ENCODE results near the gene IL20RB.

GRCh38 chr3:137041686-137042085 lies 83.9 kb downstream of the IL20RB start:
- TF ChIP-seq ZNF629 (tag by site-specific recombination; IDR thresholded peaks at IDR 0.05) (no peak), ZBTB17 (tag by site-specific recombination; IDR thresholded peaks at IDR 0.05) (no peak), ZNF302 (tag by site-specific recombination; IDR thresholded peaks at IDR 0.05; ENCODE audit: low read depth) (no peak)
- TF ChIP-seq, protein P1, sequence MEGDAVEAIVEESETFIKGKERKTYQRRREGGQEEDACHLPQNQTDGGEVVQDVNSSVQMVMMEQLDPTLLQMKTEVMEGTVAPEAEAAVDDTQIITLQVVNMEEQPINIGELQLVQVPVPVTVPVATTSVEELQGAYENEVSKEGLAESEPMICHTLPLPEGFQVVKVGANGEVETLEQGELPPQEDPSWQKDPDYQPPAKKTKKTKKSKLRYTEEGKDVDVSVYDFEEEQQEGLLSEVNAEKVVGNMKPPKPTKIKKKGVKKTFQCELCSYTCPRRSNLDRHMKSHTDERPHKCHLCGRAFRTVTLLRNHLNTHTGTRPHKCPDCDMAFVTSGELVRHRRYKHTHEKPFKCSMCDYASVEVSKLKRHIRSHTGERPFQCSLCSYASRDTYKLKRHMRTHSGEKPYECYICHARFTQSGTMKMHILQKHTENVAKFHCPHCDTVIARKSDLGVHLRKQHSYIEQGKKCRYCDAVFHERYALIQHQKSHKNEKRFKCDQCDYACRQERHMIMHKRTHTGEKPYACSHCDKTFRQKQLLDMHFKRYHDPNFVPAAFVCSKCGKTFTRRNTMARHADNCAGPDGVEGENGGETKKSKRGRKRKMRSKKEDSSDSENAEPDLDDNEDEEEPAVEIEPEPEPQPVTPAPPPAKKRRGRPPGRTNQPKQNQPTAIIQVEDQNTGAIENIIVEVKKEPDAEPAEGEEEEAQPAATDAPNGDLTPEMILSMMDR (tag by site-specific recombination; IDR thresholded peaks at IDR 0.05), result no peak
- TF ChIP-seq, protein P2, sequence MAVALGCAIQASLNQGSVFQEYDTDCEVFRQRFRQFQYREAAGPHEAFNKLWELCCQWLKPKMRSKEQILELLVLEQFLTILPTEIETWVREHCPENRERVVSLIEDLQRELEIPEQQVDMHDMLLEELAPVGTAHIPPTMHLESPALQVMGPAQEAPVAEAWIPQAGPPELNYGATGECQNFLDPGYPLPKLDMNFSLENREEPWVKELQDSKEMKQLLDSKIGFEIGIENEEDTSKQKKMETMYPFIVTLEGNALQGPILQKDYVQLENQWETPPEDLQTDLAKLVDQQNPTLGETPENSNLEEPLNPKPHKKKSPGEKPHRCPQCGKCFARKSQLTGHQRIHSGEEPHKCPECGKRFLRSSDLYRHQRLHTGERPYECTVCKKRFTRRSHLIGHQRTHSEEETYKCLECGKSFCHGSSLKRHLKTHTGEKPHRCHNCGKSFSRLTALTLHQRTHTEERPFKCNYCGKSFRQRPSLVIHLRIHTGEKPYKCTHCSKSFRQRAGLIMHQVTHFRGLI (tag by site-specific recombination; IDR thresholded peaks at IDR 0.05), result no peak

Measured in HEK293 (cell line).